Calu3 (cell line): ENCODE measurements around the gene FOXP4. TPM values are rescaled to one million over a fixed set of nuclear protein-coding genes. Genes with fewer than 3 reads are reported as not detected.

ENCODE experiments used
- BruUV-seq: library from RNA; stranded (reverse); fragments of 400-500 nt; replicated peaks from 2 replicates; lab custom pipeline; 2021; lab: Mats Ljungman, UMichigan
- CTCF ChIA-PET: fragments of 300-600 bp; sonication (Branson Sonifier 250); formaldehyde crosslinking; loops from one replicate; lab custom pipeline; 2022; ENCODE audit warnings: antibody characterized with exemption; lab: Charles Lee
- DNase-seq: peaks from one replicate; pipeline ENCODE4 v3.0.0; 2022
- H3K27ac Mint-ChIP-seq: one replicate; pipeline ENCODE4 v1.8.0; 2022; ENCODE audit warnings: mixed read lengths; ENCODE audit not compliant: unreplicated experiment
- H3K27me3 Mint-ChIP-seq: one replicate; pipeline ENCODE4 v1.8.0; 2022; ENCODE audit warnings: mixed read lengths; ENCODE audit not compliant: unreplicated experiment
- H3K36me3 Mint-ChIP-seq: one replicate; pipeline ENCODE4 v1.8.0; 2022; ENCODE audit warnings: mild to moderate bottlenecking, moderate library complexity, mixed read lengths; ENCODE audit not compliant: insufficient read depth, unreplicated experiment
- H3K4me1 Mint-ChIP-seq: one replicate; pipeline ENCODE4 v1.8.0; 2022; ENCODE audit warnings: mild to moderate bottlenecking, low read depth, mixed read lengths; ENCODE audit not compliant: unreplicated experiment
- H3K4me3 Mint-ChIP-seq: one replicate; pipeline ENCODE4 v1.8.0; 2022; ENCODE audit warnings: mild to moderate bottlenecking, low read depth, moderate library complexity, mixed read lengths; ENCODE audit not compliant: unreplicated experiment
- H3K9me3 Mint-ChIP-seq: one replicate; pipeline ENCODE4 v1.8.0; 2022; ENCODE audit warnings: low read depth, mixed read lengths; ENCODE audit not compliant: unreplicated experiment
- intact Hi-C: fragments of 100-400 bp; cut with micrococcal nuclease; formaldehyde crosslinking; loops from one replicate; pipeline ENCODE4 v1.10.0; 2022; ENCODE audit not compliant: unreplicated experiment
- total RNA-seq: library from RNA; stranded (reverse); gene quantifications from 2 replicates; pipeline ENCODE4 v1.2.3, GENCODE V29; 2022
- TF ChIP-seq, protein P1 (sequence below): fragments of 200-600 bp; IDR thresholded peaks from one replicate; pipeline ENCODE4 v1.8.0; 2022; ENCODE audit warnings: antibody characterized with exemption; ENCODE audit not compliant: unreplicated experiment

Gene FOXP4
- total RNA-seq, 1 experiment from 2014 or later = 47.8 TPM

DNA sequence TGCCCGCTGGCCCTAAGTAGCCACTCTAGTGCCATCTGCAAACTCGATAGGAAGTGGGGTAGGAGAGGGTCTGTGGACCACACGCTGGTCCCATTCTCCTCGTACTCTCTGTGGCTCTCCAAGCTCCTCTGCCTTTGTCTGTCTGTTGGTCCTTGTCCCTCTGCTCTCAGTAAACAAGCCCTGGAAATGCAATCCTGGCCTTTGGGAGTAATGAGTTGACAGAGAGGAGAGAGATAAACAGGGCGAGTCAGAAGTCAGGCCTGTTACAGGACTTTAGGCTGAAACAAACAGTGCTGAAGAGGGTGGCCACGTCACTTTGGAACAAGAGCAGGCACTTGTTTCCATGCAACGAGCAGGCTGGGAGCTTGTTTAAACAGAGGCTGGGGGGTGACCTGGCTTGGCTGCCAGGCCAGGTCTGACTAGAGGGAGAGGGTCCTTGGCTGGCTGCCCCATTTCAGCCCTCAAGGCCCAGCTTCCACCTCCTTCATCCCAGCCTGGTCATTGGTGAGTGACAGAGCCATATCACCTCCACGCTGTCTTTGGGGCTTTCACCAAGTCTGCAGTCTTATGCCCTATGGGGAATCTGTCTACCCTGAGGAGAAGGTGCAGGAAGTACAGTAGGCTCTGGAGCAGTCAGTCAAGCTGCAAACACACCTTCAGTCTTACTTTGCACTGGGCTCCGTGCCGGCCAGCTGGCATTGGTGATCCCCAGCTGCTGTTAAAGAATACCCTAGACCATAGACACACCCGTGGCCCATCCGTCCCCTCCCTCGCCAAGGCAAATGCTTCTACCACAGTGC, 22.6 kb downstream of the FOXP4 start:
- no peaks in the 10 kb centered on the region for H3K9me3 Mint-ChIP-seq

DNA sequence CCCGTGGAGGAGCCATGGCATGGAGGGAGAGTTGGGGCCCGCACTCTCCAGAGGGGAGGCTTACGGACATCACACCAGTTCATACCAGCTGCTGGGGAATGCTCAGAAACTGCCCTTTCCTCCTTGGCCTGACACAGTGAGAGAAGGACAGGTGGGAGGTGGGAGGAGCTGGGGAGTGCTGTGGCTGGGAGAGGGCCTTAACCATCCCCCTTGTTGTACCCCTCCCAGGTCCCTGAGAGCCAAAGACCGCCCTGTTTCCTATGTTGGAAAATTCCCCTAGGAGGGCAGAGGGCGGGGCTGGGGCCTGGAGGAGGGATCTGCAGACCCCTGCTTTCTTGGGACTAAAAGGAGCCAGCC, 24.1 kb downstream of the FOXP4 start:
- no peaks in the 10 kb centered on the region for H3K27me3 Mint-ChIP-seq
- H3K27ac Mint-ChIP-seq = no peak overlapping the region
- intact Hi-C loops = no loop called here
- no TSS peak for BruUV-seq
- no peaks in the 10 kb centered on the region for H3K4me1 Mint-ChIP-seq
- peaks cover 7% of the 10 kb centered on the region for H3K36me3 Mint-ChIP-seq
- TF ChIP-seq, protein P1, sequence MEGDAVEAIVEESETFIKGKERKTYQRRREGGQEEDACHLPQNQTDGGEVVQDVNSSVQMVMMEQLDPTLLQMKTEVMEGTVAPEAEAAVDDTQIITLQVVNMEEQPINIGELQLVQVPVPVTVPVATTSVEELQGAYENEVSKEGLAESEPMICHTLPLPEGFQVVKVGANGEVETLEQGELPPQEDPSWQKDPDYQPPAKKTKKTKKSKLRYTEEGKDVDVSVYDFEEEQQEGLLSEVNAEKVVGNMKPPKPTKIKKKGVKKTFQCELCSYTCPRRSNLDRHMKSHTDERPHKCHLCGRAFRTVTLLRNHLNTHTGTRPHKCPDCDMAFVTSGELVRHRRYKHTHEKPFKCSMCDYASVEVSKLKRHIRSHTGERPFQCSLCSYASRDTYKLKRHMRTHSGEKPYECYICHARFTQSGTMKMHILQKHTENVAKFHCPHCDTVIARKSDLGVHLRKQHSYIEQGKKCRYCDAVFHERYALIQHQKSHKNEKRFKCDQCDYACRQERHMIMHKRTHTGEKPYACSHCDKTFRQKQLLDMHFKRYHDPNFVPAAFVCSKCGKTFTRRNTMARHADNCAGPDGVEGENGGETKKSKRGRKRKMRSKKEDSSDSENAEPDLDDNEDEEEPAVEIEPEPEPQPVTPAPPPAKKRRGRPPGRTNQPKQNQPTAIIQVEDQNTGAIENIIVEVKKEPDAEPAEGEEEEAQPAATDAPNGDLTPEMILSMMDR = no peak
- H3K4me3 Mint-ChIP-seq = no peak overlapping the region
- CTCF ChIA-PET = no interaction called here
- H3K9me3 Mint-ChIP-seq = no peaks in the 10 kb centered on the region
- DNase-seq = no peak

More for the DNA sequence above, 22.6 kb downstream of the FOXP4 start:
- no peak for DNase-seq
- H3K4me1 Mint-ChIP-seq = no peaks in the 10 kb centered on the region
- H3K36me3 Mint-ChIP-seq = peaks cover 7% of the 10 kb centered on the region
- H3K27me3 Mint-ChIP-seq = no peaks in the 10 kb centered on the region
- CTCF ChIA-PET = no interaction called here
- intact Hi-C loops = no loop called here
- no peak overlapping the region for H3K4me3 Mint-ChIP-seq
- TF ChIP-seq, protein P1 = no peak
- H3K27ac Mint-ChIP-seq = no peak overlapping the region
- no TSS peak for BruUV-seq

DNA sequence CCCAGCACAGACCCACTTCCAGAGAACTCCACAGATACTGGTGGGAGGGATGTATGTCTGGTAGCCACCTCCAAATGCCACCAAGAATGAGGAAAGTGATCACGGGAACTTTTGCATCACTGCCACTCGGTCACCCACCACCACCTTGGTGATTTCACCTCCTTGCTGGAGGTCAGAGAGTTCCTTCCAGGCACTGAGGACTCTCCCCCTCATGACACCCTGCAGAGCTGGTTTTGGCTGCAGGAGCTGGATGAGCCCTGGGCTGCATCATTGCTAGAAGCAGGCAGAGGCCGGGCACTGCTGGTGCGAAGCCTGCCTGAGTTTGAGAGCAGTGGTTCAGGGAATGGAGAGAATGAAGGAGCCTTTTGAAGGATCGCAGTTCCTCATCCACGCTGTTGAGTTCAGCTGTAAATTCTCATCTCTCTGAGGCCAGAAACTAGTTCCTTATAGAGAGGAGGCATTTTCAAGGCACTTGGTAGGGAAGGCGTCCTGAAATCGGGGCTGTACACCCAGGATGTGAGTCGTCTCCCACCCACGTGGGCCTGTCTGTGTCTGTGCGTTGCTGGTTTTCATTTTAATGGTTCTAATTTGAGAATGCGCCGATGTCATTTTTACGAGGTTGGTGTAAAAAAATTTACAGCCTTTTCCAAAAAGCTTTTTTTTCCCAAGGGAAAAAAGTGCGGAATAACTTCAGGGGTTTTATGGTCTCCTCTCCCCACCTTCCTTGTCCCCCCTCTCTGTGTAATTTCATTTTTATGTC, 25.0 kb downstream of the FOXP4 start:
- peaks cover 3% of the 10 kb centered on the region for H3K36me3 Mint-ChIP-seq
- BruUV-seq = no TSS peak
- no peaks in the 10 kb centered on the region for H3K4me1 Mint-ChIP-seq
- no peak for DNase-seq
- no peaks in the 10 kb centered on the region for H3K9me3 Mint-ChIP-seq
- no peak overlapping the region for H3K4me3 Mint-ChIP-seq
- CTCF ChIA-PET = no interaction called here
- no peaks in the 10 kb centered on the region for H3K27me3 Mint-ChIP-seq
- intact Hi-C loops = no loop called here
- no peak overlapping the region for H3K27ac Mint-ChIP-seq
- TF ChIP-seq, protein P1 = no peak

DNA sequence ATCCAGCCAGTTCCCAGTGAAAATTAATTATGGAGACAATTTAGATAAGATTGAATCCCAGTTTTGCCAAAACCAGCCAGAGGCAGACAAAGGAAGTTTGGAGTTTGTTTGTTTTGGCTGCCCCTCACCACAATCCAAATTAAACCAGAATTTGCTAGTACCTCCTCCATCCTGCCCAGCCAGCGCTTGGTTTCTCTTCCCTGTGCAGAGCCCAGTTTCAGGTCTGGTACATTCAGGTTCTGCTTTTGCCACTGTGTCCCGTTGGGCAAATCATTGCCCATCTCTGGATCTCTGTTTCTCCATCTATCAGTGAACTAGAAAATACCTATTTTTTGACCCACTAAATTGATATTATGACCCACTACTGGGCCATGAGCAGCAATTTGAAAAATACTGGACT, 26.4 kb downstream of the FOXP4 start:
- no peak for DNase-seq
- CTCF ChIA-PET = no interaction called here
- Mint-ChIP-seq H3K27me3 (no peaks in the 10 kb centered on the region), H3K27ac (no peak overlapping the region), H3K36me3 (no peaks in the 10 kb centered on the region), H3K4me3 (no peak overlapping the region), H3K4me1 (peaks cover 7% of the 10 kb centered on the region), H3K9me3 (no peaks in the 10 kb centered on the region)
- TF ChIP-seq, protein P1 = no peak
- intact Hi-C loops = no loop called here
- no TSS peak for BruUV-seq
